Stimulated activated CD4-positive, alpha-beta T cell treated with anti-CD3 and anti-CD28 coated beads, TNF-alpha, amount 100 ng/mL, for 4 hours (primary cell): ENCODE data around the gene GPR137C.
"Not testable (repeated sequence)": the region's sequence is repeated elsewhere in the genome, so short reads cannot be mapped to it uniquely, and the experiment has no call there.

Experiments used
- DNase-seq, 3 experiments: peaks; one replicate each; pipeline ENCODE4 v3.0.0-alpha.2; 2020; ENCODE audit warnings: low read depth in 3 of 3

Gene GPR137C

GRCh38 chr14:52568454-52568853 lies 15.8 kb downstream of the GPR137C start:
- not testable (repeated sequence) for DNase-seq

DNA sequence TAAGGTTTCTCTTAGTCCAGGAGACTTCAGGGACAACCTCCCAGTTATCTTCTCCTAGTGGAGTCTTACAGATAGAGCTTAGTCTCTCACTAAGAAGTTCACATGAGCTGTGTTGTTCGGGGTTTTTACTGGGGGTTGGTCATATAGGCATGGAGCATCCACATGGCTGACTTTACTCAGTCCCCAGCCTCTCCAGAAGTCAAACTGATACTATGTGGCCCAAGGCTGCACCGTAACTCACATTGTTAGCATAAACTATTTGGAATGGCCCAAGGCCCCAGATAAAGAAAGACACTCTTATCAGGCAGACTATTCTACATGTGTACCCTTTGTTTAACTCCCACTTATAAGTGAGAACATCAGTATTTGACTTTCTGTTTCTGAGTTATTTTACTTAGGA lies 23.2 kb downstream of the GPR137C start:
- DNase-seq, result no peak

GRCh38 chr14:52583544-52583943 lies 30.9 kb downstream of the GPR137C start:
- DNase-seq, result no peak

DNA sequence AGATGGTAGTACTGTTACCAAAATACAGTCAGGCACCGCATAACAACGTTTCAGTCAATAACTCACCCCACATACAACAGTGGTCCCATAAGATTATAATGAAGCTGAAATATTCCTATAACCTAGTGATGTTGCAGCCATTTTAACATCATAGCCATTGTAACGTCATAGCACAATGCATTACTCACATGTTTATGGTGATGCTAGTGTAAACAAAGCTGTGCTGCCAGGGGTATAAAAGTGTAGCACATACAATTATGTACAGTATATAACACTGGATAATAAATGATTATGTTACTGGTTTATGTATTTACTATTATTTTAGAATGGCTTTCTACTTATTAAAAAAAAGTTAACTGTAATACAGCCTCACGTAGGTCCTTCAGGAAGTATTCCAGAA lies 37.0 kb downstream of the GPR137C start:
- DNase-seq, result no peak

GRCh38 chr14:52590318-52590717 lies 37.7 kb downstream of the GPR137C start:
- DNase-seq, result no peak

GRCh38 chr14:52596320-52596719 lies 43.7 kb downstream of the GPR137C start:
- no peak for DNase-seq

- no peak for DNase-seq
These were observed 44.2 kb downstream of the GPR137C start for GRCh38 chr14:52596861-52597260.

DNA sequence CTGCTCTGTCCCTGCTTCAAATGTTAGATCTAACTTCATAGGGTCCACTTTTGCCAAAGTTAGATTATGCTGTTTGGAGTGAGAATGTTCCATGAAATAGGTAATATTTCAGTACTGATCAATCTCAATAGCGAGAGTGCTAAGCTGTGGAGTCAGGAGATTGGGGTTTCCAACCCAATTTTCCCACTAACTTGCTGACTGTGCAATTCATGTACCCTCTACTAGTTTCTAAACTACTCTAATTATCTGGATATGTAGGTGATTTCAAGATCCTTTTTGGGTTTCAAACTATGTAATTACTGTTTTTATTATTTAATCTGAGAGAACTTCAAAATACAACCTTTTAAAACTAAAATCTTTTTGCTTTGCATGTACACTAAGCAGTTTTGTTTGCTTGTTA lies 45.9 kb downstream of the GPR137C start:
- no peak for DNase-seq

GRCh38 chr14:52599974-52600373 lies 47.3 kb downstream of the GPR137C start:
- DNase-seq, result no peak

DNA sequence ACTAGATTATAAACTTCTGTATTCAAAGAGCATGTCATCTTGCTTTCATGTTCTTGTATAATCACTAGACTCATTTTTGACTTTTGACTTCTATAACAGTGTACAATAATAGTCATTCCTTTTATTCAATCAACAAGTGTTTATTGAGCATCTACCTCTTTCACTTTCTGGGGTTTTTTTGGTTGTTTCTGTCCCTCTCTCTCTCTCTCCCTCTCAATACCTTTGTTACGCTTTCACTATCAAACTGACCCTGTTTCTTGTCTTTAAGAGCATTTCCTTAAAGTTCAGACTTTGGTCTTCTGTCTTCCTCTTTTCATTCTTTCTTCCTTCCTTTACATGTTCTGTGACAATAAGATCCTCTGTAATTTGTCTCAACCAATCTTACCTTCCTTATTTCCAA lies 49.5 kb downstream of the GPR137C start:
- no peak for DNase-seq

- DNase-seq, result no peak
These were observed 54.4 kb downstream of the GPR137C start for GRCh38 chr14:52607061-52607460.

- no peak for DNase-seq
These were observed 56.9 kb downstream of the GPR137C start for GRCh38 chr14:52609445-52610044.

DNA sequence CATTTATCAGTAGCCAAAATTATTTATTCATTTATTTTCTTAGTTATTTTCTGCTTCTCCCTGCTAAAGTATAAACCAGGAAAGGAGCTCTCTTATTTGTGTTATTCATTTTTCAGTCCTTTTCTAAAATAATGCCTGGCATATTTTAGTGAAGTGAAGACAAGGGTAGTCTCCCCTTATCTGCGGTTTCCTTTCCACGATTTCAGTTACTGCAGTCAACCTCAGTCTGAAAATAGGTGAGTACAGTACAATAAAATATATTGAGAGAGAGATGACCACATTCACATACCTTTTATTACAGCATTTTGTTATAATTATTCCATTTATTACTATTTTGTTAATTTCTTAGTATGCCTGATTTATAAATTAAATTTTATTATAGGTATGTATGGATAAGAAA lies 57.6 kb downstream of the GPR137C start:
- DNase-seq, result no peak

DNA sequence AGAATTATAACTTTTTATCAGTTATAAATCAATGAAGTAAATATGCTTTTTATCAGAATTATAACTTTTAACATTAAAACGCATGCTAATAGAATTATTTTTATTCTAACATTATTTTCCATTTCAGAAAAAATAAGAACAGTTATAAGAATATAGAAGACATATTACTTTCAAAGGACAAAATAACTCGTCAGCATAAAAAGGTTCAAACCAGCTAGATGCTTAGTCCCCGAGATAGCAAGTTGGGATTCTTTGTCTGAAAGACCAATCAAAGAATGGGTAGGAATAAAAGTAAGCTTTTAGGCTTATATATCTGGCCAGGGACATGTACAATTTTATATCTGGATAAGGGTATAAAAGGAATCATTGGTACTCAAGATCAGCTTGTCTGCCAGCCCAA lies 66.0 kb downstream of the GPR137C start:
- no peak for DNase-seq

GRCh38 chr14:52619687-52620086 lies 67.1 kb downstream of the GPR137C start:
- no peak for DNase-seq

GRCh38 chr14:52640137-52640536 lies 87.5 kb downstream of the GPR137C start:
- DNase-seq, result no peak

GRCh38 chr14:52641745-52642144 lies 89.1 kb downstream of the GPR137C start:
- DNase-seq, result no peak

DNA sequence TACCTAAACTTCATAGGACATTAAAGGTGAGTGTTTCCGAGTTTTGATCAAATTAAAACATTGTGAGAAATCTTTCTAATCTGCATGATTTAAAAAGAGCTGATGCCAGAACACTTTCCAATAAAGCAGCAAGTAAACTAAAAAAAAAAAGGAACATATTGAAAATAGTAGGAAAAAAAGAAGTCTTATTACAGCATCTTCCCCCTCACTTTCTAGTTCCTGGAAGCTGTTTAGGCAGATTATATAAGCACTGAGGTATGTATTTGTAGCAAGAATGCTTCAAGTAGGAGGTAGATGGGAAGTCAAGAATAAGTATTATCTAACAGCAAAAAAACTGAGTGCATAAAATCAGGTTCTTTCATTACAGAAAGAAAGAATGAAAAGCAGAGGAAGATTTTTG lies 96.9 kb downstream of the GPR137C start:
- no peak for DNase-seq

GRCh38 chr14:52650774-52651173 lies 98.1 kb downstream of the GPR137C start:
- DNase-seq, result no peak

GRCh38 chr14:52656905-52657304 lies 104.3 kb downstream of the GPR137C start:
- no peak for DNase-seq

GRCh38 chr14:52660325-52660724 lies 107.7 kb downstream of the GPR137C start:
- DNase-seq, result no peak

DNA sequence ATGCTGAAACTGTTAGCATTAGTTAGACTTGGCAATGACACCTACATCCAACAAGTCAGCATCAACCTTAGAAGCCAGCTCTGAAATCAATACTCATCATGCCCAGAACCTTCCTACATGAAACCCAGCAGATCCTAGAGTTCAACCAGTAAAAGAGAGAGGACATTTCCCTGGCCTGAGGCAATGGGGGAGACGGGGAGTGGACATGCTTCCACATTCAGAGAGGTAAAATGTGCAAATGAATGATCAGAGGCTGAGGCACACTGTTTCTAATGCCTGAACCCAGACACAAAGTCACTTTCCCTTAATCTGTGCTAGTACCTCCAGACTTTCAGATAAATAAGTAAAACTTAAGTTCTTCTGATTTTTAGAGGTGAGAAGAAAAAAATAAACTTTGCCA lies 108.2 kb downstream of the GPR137C start:
- DNase-seq, result no peak

DNA sequence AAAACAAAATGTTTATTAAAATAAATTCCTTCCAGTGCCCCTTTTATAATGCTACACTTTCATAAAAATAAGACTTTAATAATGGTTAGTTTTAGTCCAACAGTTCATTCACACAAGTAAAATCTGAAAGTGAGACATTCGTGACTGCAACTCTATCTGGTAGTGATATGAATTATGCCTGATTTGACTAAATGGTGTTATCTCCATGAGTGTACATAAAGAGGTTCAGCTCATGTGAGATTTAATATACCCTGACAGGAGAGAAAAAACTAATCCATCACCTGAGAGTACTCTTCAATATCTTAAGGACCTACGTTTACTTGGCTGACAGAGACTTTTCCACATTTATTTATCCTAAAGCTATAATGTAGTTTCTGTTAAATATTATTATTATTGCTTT lies 108.7 kb downstream of the GPR137C start:
- no peak for DNase-seq

- DNase-seq, result no peak
These were observed 111.2 kb downstream of the GPR137C start for GRCh38 chr14:52663850-52664249.
